Loucy (cell line): ENCODE results near the gene TRIM67.

ENCODE experiments used
- H2AFZ ChIP-seq: fragments of 200-600 bp; sonication (generic); 2 replicates; pipeline ENCODE4 v1.6.0; 2016; ENCODE audit warnings: antibody characterized with exemption, mild to moderate bottlenecking, low read length, moderate library complexity
- H3F3A ChIP-seq: fragments of 200-600 bp; 2 replicates; pipeline ENCODE4 v1.6.0; 2016; ENCODE audit warnings: antibody characterized with exemption, low read depth, mild to moderate bottlenecking
- H3K27me3 ChIP-seq: fragments of 200-600 bp; sonication (generic); 2 replicates; pipeline ENCODE4 v1.6.1; 2014; ENCODE audit warnings: low read length, mild to moderate bottlenecking; ENCODE audit not compliant: insufficient read depth, poor library complexity, severe bottlenecking
- H3K36me3 ChIP-seq: fragments of 200-600 bp; sonication (generic); 2 replicates; pipeline ENCODE4 v1.6.1; 2016; ENCODE audit warnings: low read length; ENCODE audit not compliant: insufficient read depth
- H3K4me1 ChIP-seq: fragments of 200-600 bp; sonication (generic); 2 replicates; pipeline ENCODE4 v1.5.1; 2014; ENCODE audit warnings: low read length, mild to moderate bottlenecking; ENCODE audit not compliant: insufficient read depth, poor library complexity, severe bottlenecking
- H3K4me2 ChIP-seq: fragments of 200-600 bp; sonication (generic); 2 replicates; pipeline ENCODE4 v1.6.0; 2014; ENCODE audit warnings: antibody characterized with exemption, low read length, low read depth, mild to moderate bottlenecking; ENCODE audit not compliant: poor library complexity, severe bottlenecking
- H3K4me3 ChIP-seq: fragments of 200-600 bp; sonication (generic); 2 replicates; pipeline ENCODE4 v1.5.1; 2014; ENCODE audit warnings: low read length, mild to moderate bottlenecking, mixed read lengths; ENCODE audit not compliant: poor library complexity, severe bottlenecking
- H3K79me2 ChIP-seq: fragments of 200-600 bp; sonication (generic); 2 replicates; pipeline ENCODE4 v1.6.1; 2014; ENCODE audit warnings: low read length; ENCODE audit not compliant: insufficient read depth
- H3K9ac ChIP-seq: fragments of 200-600 bp; sonication (generic); 2 replicates; pipeline ENCODE4 v1.6.0; 2014; ENCODE audit warnings: mild to moderate bottlenecking, low read depth, low read length, moderate library complexity; ENCODE audit not compliant: poor library complexity, severe bottlenecking
- H3K9me2 ChIP-seq: fragments of 200-600 bp; sonication (generic); replicated peaks from 2 replicates; pipeline ENCODE4 v1.6.1; 2016; ENCODE audit warnings: low read depth, low read length, mixed read lengths
- H3K9me3 ChIP-seq: fragments of 200-600 bp; sonication (generic); 2 replicates; pipeline ENCODE4 v1.6.1; 2014; ENCODE audit warnings: mild to moderate bottlenecking, antibody characterized with exemption, low read length, low read depth; ENCODE audit not compliant: insufficient read depth
- H4K20me1 ChIP-seq: fragments of 200-600 bp; sonication (generic); 2 replicates; pipeline ENCODE4 v1.6.0; 2014; ENCODE audit warnings: antibody characterized with exemption, low read length, mild to moderate bottlenecking; ENCODE audit not compliant: insufficient read depth, poor library complexity, severe bottlenecking
- CTCF ChIP-seq: fragments of 200-600 bp; sonication (generic); conservative IDR thresholded peaks from 2 replicates; pipeline ENCODE4 v1.5.1; 2014; ENCODE audit warnings: mild to moderate bottlenecking, antibody characterized with exemption, low read length
- EZH2phosphoT487 ChIP-seq: fragments of 200-600 bp; IDR thresholded peaks from 2 replicates; pipeline ENCODE4 v1.6.1; 2018; ENCODE audit warnings: antibody characterized with exemption, mild to moderate bottlenecking, moderate library complexity, borderline replicate concordance

The TRIM67 gene

GRCh38 chr1:231265379-231265778 is 103.5 kb downstream of the TRIM67 start:
- H3K36me3 ChIP-seq: peaks cover 67% of the 10 kb centered on the region; the same call in 1 of the 2 replicates
- H3K4me2 ChIP-seq: no peak overlapping the region
- no peaks in the 10 kb centered on the region for H4K20me1 ChIP-seq
- H3K4me3 ChIP-seq: no peak overlapping the region
- H3K4me1 ChIP-seq: no peaks in the 10 kb centered on the region
- H2AFZ ChIP-seq: no peak overlapping the region
- H3F3A ChIP-seq: no peaks in the 10 kb centered on the region
- H3K27me3 ChIP-seq: no peaks in the 10 kb centered on the region
- no peaks in the 10 kb centered on the region for H3K79me2 ChIP-seq
- no peaks in the 10 kb centered on the region for H3K9me3 ChIP-seq
- H3K9me2 ChIP-seq: no peaks in the 10 kb centered on the region
- no peak for TF ChIP-seq EZH2phosphoT487
- TF ChIP-seq CTCF: no peak
- no peak overlapping the region for H3K9ac ChIP-seq

- Histone ChIP-seq H2AFZ (no peak overlapping the region), H3K9me2 (no peaks in the 10 kb centered on the region), H3K36me3 (peaks cover 59% of the 10 kb centered on the region; the same call in 1 of the 2 replicates), H3K27me3 (no peaks in the 10 kb centered on the region), H3K9ac (no peak overlapping the region), H3K4me3 (no peak overlapping the region), H3K79me2 (no peaks in the 10 kb centered on the region), H3K4me2 (no peak overlapping the region), H3K9me3 (no peaks in the 10 kb centered on the region), H3K4me1 (no peaks in the 10 kb centered on the region), H3F3A (no peaks in the 10 kb centered on the region), H4K20me1 (no peaks in the 10 kb centered on the region)
- TF ChIP-seq EZH2phosphoT487 (no peak), CTCF (no peak)
Observed at GRCh38 chr1:231266811-231267322, 105.0 kb downstream of the TRIM67 start.
